BLaER1 (cell line): ENCODE measurements around the gene PLXNA4.
A peak's percentile ranks its signal among the peaks of the same experiment; 100 is the strongest.

Experiments
- H3K27ac ChIP-seq: shearing (Covaris generic); formaldehyde crosslinking; 2 replicates; pipeline ENCODE4 v1.8.1; 2022
- H3K27me3 ChIP-seq: shearing (Covaris generic); formaldehyde crosslinking; 2 replicates; pipeline ENCODE4 v1.8.1; 2022
- H3K36me3 ChIP-seq: shearing (Covaris generic); formaldehyde crosslinking; 2 replicates; pipeline ENCODE4 v1.8.1; 2022
- H3K4me1 ChIP-seq: shearing (Covaris generic); formaldehyde crosslinking; 2 replicates; pipeline ENCODE4 v1.8.1; 2022
- H3K4me2 ChIP-seq: shearing (Covaris generic); formaldehyde crosslinking; 2 replicates; pipeline ENCODE4 v1.8.1; 2022
- H3K4me3 ChIP-seq: shearing (Covaris generic); formaldehyde crosslinking; 2 replicates; pipeline ENCODE4 v1.8.1; 2022
- H3K9ac ChIP-seq: shearing (Covaris generic); formaldehyde crosslinking; 2 replicates; pipeline ENCODE4 v1.8.1; 2022
- H3K9me3 ChIP-seq: shearing (Covaris generic); formaldehyde crosslinking; 2 replicates; pipeline ENCODE4 v1.8.1; 2022
- H4K20me1 ChIP-seq: shearing (Covaris generic); formaldehyde crosslinking; 2 replicates; pipeline ENCODE4 v1.8.1; 2022
- Cebpa-rat ChIP-seq: shearing (Covaris generic); IDR thresholded peaks from 2 replicates; pipeline ENCODE4 v1.8.1; 2022

The PLXNA4 gene

DNA sequence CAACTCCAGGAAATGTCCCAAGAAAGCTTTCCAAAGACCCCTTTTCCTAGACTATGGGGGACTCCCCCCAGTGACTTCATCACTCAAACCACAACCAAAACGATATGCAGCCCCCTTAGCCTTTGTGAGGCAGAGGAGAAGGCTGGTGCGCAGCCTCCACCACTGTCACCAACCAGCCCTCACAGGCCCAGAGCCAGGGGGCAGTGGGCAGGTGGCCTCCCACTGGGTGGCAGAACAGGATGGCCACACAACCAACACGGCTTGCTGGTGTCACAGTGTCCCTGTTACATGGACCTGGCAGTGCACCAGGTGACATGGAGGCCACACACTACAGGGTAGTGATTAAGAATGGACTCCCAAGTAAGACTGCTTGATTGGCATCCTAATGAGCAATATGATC, 172.0 kb downstream of the PLXNA4 start:
- Histone ChIP-seq H3K27me3 (no peaks in the 10 kb centered on the region), H3K4me3 (no peak overlapping the region), H3K4me2 (no peak overlapping the region), H3K4me1 (no peaks in the 10 kb centered on the region), H3K9ac (no peak overlapping the region), H3K9me3 (peaks cover 11% of the 10 kb centered on the region), H4K20me1 (no peaks in the 10 kb centered on the region), H3K27ac (no peak overlapping the region), H3K36me3 (no peaks in the 10 kb centered on the region)
- TF ChIP-seq Cebpa-rat = no peak

GRCh38 chr7:132403465-132404110, 172.7 kb downstream of the PLXNA4 start:
- no peak for TF ChIP-seq Cebpa-rat
- H3K27me3 ChIP-seq = no peaks in the 10 kb centered on the region
- H4K20me1 ChIP-seq = no peaks in the 10 kb centered on the region
- H3K9me3 ChIP-seq = peaks cover 11% of the 10 kb centered on the region
- H3K27ac ChIP-seq = no peak overlapping the region
- H3K9ac ChIP-seq = no peak overlapping the region
- no peak overlapping the region for H3K4me2 ChIP-seq
- H3K4me1 ChIP-seq = no peaks in the 10 kb centered on the region
- H3K4me3 ChIP-seq = no peak overlapping the region
- no peaks in the 10 kb centered on the region for H3K36me3 ChIP-seq

DNA sequence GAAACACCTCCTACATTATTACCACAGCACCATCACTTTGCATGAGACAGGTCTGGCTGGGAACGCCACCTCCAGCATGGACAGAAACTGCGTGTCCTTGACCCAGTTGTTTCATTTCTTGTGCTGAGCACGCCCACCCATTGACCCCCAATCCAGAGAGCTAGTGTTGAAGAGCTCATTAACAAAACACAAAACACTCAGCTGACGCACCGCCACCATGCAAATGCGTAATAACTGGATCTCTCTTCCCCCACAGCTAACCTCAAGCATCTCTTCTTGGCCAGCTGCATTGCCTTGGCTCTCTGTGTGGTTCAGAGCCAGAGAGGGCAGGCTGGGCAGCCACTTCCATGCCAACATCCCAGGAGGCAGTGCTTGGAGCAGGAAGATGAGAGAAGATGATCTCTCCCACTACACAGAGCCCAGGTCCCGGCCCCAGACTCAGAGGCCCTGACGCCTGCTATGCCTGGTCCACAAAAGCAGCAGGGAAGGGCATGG, 173.5 kb downstream of the PLXNA4 start:
- Histone ChIP-seq H3K36me3 (no peaks in the 10 kb centered on the region), H3K4me2 (no peak overlapping the region), H3K27me3 (no peaks in the 10 kb centered on the region), H3K9ac (no peak overlapping the region), H3K4me3 (no peak overlapping the region), H4K20me1 (no peaks in the 10 kb centered on the region), H3K4me1 (no peaks in the 10 kb centered on the region), H3K27ac (no peak overlapping the region), H3K9me3 (peaks cover 11% of the 10 kb centered on the region)
- no peak for TF ChIP-seq Cebpa-rat

GRCh38 chr7:132402096-132402495, 174.2 kb downstream of the PLXNA4 start:
- Histone ChIP-seq H4K20me1 (no peaks in the 10 kb centered on the region), H3K9ac (no peak overlapping the region), H3K4me1 (no peaks in the 10 kb centered on the region), H3K27ac (no peak overlapping the region), H3K4me2 (no peak overlapping the region), H3K9me3 (peaks cover 11% of the 10 kb centered on the region), H3K27me3 (no peaks in the 10 kb centered on the region), H3K4me3 (no peak overlapping the region), H3K36me3 (no peaks in the 10 kb centered on the region)
- TF ChIP-seq Cebpa-rat = no peak

DNA sequence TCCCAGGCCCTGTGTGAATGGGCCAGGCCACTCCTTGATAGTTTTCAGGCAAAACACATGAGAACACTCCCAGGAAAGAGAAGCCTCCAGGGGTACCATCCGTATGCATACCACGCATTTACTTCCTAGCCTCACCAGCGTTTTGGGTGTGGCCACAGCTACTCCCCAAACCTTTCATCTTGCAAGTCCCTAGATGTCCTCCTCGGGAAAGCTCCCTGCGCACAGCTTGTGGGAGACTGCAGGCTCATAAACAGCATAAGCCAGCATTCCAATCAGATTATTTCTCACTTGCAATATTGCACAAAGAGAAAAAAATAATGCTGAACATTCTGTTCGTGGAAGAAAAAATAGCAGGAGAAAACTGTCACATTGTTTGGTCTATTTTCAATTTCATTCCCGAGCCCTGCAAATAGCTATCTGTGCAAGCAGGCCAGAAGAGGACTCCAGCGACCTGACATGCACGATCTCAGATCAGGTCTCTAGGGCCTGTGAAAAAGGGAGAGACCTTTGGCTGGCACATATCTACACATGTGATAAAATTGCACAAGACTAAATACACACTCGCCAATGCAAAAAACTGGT, 175.6 kb downstream of the PLXNA4 start:
- Histone ChIP-seq H3K4me1 (peaks cover 13% of the 10 kb centered on the region), H4K20me1 (no peaks in the 10 kb centered on the region), H3K4me2 (no peak overlapping the region), H3K9ac (no peak overlapping the region), H3K9me3 (peaks cover 11% of the 10 kb centered on the region), H3K27ac (no peak overlapping the region), H3K27me3 (no peaks in the 10 kb centered on the region), H3K4me3 (no peak overlapping the region), H3K36me3 (no peaks in the 10 kb centered on the region)
- TF ChIP-seq Cebpa-rat = no peak

GRCh38 chr7:132399367-132399766, 176.9 kb downstream of the PLXNA4 start:
- Histone ChIP-seq H4K20me1 (no peaks in the 10 kb centered on the region), H3K4me1 (peaks cover 26% of the 10 kb centered on the region), H3K4me3 (no peak overlapping the region), H3K27ac (no peak overlapping the region), H3K36me3 (no peaks in the 10 kb centered on the region), H3K9me3 (peaks cover 11% of the 10 kb centered on the region), H3K9ac (no peak overlapping the region), H3K27me3 (no peaks in the 10 kb centered on the region), H3K4me2 (no peak overlapping the region)
- no peak for TF ChIP-seq Cebpa-rat

GRCh38 chr7:132398253-132398925, 177.9 kb downstream of the PLXNA4 start:
- no peak overlapping the region for H3K27ac ChIP-seq
- no peaks in the 10 kb centered on the region for H3K27me3 ChIP-seq
- H3K4me3 ChIP-seq = no peak overlapping the region
- TF ChIP-seq Cebpa-rat = no peak
- no peak overlapping the region for H3K9ac ChIP-seq
- no peaks in the 10 kb centered on the region for H3K36me3 ChIP-seq
- H3K9me3 ChIP-seq = peaks cover 11% of the 10 kb centered on the region
- H3K4me2 ChIP-seq = no peak overlapping the region
- H4K20me1 ChIP-seq = no peaks in the 10 kb centered on the region
- H3K4me1 ChIP-seq = peaks cover 27% of the 10 kb centered on the region

DNA sequence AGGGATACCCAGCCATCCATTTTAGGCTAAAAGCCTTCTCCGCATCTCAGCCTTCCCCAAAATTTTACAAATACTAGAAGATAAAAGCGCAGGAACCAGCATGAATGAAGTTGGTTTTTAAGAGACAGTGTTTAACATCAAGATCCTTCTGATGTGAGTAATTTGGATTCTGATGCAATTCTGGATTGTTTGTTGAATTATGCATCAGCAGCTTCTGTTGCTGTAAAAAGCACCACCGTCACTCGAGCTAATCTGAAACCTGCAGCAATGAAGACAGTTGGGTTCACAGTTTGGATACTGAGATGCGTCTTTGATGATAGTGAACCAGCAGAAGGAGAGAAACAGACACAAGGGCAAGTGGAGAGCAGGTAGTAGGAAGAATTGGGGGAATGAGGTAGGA, 179.2 kb downstream of the PLXNA4 start:
- Histone ChIP-seq H3K9ac (no peak overlapping the region), H3K4me1 (peaks cover 27% of the 10 kb centered on the region), H4K20me1 (no peaks in the 10 kb centered on the region), H3K36me3 (no peaks in the 10 kb centered on the region), H3K9me3 (peaks cover 9% of the 10 kb centered on the region), H3K27ac (no peak overlapping the region), H3K4me2 (no peak overlapping the region), H3K4me3 (no peak overlapping the region), H3K27me3 (no peaks in the 10 kb centered on the region)
- no peak for TF ChIP-seq Cebpa-rat

DNA sequence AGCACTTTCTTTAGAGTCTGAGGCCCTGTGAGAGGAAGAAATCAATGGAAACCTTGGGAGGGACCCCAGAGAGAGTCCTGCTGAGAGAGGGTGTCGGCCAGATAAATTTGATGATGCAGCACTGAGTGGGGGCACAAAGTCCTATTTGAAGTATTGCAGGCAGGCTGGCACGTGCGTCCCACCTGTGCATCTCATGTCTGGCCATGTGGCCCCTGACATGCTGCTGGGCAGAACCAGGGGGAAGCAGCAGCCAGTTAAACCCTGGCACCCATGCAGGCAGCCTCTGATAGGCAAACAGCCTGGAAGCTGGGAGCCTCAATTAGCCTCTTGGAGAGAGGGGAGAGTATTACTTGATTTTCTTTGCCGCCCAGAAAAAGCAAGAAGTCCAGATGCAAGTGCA, 180.9 kb downstream of the PLXNA4 start:
- no peak overlapping the region for H3K9ac ChIP-seq
- H3K4me1 ChIP-seq = peaks cover 27% of the 10 kb centered on the region
- H3K4me3 ChIP-seq = no peak overlapping the region
- no peaks in the 10 kb centered on the region for H3K9me3 ChIP-seq
- TF ChIP-seq Cebpa-rat = no peak
- H3K4me2 ChIP-seq = peak overlapping the region; percentile 36; the same call in 1 of the 2 replicates
- H3K36me3 ChIP-seq = no peaks in the 10 kb centered on the region
- no peaks in the 10 kb centered on the region for H3K27me3 ChIP-seq
- no peak overlapping the region for H3K27ac ChIP-seq
- no peaks in the 10 kb centered on the region for H4K20me1 ChIP-seq
